A549 (cell line): ENCODE data around the gene IST1.

ENCODE experiments used
- CTCF ChIP-seq: fragments of >200 bp; sonication (Bioruptor Twin); formaldehyde crosslinking; IDR thresholded peaks from 3 replicates; pipeline ENCODE4 v1.5.1; 2016
- EP300 ChIP-seq, 2 experiments: fragments of >200 bp; sonication (Bioruptor Twin); formaldehyde crosslinking; IDR thresholded peaks; 2 replicates in 1 of 2; 3 replicates in 1 of 2; pipeline ENCODE4 v1.6.1; 2016 to 2017
- HMGXB4 ChIP-seq: fragments of 250-450 bp; sonication (Bioruptor Pico); IDR thresholded peaks from 2 replicates; pipeline ENCODE4 v1.5.0; 2021; ENCODE audit warnings: mild to moderate bottlenecking, moderate library complexity, borderline replicate concordance
- KDM1A ChIP-seq: fragments of 200-600 bp; sonication (generic); IDR thresholded peaks from 2 replicates; pipeline ENCODE4 v1.6.1; 2016; ENCODE audit warnings: low read depth, mild to moderate bottlenecking
- MAX ChIP-seq: IDR thresholded peaks from 2 replicates; pipeline ENCODE4 v1.6.1; 2012
- PBX3 ChIP-seq: IDR thresholded peaks from 2 replicates; pipeline ENCODE4 v1.6.1; 2012
- PHF8 ChIP-seq: fragments of 200-600 bp; sonication (generic); IDR thresholded peaks from 2 replicates; pipeline ENCODE4 v1.6.1; 2016; ENCODE audit warnings: low read depth, mild to moderate bottlenecking, antibody characterized with exemption, moderate library complexity, borderline replicate concordance
- POLR2A ChIP-seq: IDR thresholded peaks from 2 replicates; pipeline ENCODE4 v1.6.1; 2012; ENCODE audit warnings: mild to moderate bottlenecking, low read length
- POLR2AphosphoS2 ChIP-seq: conservative IDR thresholded peaks from 2 replicates; pipeline ENCODE4 v1.6.1; 2012; ENCODE audit warnings: low read length, improper control_type of control experiment, inconsistent platforms

GRCh38 chr16:71937868-71938510 lies 42.7 kb downstream of the IST1 start:
- TF ChIP-seq POLR2A = no peak
- no peak for TF ChIP-seq CTCF
- no peak for TF ChIP-seq POLR2AphosphoS2
- TF ChIP-seq MAX = no peak
- TF ChIP-seq HMGXB4 = no peak
- TF ChIP-seq EP300 (IDR thresholded peaks at IDR 0.05) = no peak
- TF ChIP-seq KDM1A = no peak
- no peak for TF ChIP-seq PHF8
- no peak for TF ChIP-seq PBX3
